GM21390 (cell line): ENCODE measurements around the gene TMEM161A.
"Not testable (repeated sequence)": the region's sequence is repeated elsewhere in the genome, so short reads cannot be mapped to it uniquely, and the experiment has no call there.

ENCODE experiments used
- ATAC-seq: cut with Tn5 transposase; IDR thresholded peaks from one replicate; pipeline ENCODE4 v1.9.1; 2021; ENCODE audit not compliant: unreplicated experiment

Gene TMEM161A

DNA sequence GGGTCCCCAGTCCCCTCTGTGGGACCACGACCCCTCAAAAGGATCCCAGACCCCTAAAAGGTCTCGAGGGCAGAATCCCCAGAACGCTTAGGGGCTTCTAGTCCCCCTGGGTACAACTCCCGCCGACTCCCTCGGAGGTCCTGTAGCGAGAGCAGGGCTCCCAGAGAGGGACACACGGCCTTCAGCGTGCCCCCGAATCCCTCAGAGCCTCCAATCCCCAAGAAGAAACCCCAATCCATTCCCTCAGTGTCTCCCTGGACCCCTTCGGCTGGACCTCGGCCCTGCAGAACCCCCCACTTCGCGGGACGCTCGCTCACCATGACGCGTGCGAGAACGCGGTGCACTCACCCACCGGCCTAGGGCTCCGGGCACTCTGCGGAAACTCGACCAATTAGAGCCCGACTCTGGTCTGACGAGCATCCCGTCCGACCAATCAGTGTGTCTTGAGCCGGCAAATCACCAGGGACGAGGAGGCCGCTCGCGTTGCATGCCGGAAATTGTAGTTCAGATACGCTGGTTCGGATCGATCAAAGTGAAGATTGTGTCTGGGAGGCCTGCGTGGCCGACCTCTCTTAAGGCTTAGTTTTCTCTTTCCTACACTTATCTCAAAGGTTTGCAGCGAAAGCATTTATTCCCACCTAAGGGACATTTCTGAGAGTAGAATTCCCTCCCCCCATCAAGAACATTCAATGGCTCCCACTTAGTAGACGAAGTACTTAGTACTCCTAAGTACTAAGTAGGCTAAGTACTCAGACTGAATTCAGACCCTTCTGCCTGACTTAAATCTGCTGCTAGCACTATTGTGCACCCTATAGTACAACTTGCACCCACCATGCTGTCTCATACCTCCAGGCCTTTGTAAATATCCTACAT, at the start of gene TMEM161A:
TSS of gene TMEM161A (minus strand) at position 370 of the 873 bp plus-strand sequence. CDS start at position 320, 50 bp downstream.
- ATAC-seq: peak; percentile 97

DNA sequence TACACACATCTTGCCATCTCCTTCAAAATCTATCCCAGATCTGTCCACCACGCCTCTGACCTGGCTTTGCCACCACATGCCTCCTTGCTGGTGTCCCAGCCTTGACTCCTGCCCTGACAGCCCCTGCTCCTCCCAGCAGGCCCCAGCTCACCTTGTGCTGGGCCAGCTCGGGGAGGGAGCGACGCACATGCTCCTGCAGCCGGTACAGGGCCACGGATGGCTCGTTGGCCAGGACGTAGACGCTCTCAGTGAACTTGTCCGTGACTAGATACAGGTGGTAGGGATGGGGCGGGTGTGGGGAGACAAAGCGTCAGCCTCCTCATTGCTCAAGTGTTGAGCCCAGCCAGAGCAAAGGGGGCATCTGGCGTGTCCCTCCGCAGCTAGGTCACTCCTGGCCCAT, 48.5 kb upstream of the TMEM161A start:
- no peak for ATAC-seq

DNA sequence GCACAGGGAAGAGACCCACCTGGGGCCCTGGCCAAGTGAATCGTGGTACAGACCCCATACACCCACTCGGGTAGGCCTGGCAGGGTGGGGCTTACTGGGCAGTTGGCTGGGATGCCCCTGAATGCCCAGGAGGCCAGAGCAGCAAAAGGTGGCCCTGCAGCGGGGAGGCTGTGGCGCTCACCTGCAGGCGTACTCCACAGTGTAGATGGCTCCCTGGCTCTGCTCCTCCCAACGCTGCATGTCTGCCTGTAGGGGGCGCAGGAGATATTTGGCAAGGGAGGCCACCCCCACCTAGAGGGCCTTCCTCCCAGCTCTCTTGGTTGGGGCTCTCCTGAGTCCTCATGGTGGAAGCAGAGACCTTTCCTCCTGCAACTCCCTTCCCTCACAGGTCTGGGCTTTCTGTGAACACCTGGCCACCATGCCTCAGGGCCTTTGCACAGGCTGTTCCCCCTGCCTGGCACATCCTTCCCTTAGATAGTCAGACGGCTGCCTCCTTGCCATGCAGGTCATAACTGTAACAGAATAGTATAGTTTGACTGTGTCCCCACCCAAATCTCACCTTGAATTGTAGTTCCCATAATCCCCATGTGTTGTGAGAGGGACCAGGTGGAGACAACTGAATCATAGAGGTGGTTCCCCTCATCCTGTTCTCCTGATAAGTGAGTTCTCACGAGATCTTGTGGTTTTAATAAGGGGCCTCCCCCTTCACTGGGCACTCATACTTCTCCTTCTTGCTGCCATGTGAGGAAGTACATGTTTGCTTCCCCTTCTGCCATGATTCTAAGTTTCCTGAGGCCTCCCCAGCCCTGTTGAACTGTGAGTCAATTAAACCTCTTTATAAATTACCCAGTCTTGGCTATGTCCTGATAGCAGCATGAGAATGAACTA, 47.8 kb upstream of the TMEM161A start:
- ATAC-seq: no peak

DNA sequence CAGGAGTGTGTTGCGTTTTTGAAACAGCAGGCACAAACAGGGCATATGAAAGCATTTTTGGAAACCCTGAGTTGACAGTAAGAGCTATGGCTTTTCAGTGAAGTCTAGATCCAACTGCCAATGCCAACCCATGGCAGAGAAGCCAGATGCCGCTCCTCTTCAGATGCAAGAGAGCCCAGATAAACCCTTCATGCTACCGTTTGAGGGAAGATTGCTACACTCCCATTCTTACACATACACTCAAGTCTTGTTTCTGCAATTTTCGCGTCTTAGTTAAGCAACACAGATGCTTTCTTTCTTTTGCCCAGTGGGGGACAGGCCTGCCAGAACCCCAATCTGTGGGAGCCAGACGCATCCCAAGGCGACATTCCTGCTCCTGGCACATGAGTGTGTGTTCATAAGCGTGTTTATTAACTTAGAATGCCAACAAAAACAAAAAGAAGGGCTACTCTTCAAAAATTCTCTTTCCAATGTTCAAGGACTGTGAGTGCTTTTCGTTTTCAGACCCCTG, 43.3 kb upstream of the TMEM161A start:
- no peak for ATAC-seq

DNA sequence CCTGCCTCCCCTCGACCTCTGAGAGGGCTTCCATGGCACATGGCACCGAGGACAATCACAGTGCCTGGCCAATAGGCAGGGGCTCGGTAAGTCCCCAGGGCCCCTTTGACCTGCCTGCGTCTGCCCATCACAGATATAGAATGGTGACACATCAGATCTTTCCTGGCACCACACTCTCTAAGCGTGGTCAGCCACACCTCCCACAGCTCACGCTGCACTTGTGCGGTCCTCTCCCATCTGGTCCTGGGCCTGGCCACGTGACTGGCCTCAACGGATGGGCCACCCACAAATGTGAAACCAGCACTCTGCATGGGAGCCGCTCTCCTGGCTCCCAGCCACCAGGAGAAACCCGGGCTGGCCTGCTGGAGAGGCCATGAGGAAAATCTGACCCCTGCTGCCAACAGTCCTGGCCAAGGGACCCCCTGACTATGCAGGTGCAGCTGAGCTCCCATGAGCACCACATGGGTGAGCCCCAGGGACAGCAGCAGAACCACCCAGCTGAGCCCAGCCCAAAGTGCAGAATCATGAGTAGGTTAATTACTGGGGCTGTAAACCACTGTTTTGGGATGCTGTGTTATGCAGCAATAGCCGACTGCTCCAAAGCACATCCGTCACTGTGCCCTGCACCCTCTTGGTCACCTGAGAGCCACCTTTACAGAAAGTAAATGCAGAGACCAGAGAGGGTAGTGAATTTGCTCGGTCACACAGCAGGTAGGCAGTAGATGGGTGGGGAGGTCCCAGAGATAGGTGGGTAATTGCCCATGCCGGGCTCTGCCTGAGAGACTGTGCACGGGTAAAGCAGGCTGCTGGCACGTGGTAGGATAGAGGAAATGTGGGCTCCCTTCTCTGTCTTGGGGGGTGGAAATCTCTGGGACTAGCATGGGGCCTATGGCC, 41.5 kb upstream of the TMEM161A start:
- ATAC-seq: no peak

DNA sequence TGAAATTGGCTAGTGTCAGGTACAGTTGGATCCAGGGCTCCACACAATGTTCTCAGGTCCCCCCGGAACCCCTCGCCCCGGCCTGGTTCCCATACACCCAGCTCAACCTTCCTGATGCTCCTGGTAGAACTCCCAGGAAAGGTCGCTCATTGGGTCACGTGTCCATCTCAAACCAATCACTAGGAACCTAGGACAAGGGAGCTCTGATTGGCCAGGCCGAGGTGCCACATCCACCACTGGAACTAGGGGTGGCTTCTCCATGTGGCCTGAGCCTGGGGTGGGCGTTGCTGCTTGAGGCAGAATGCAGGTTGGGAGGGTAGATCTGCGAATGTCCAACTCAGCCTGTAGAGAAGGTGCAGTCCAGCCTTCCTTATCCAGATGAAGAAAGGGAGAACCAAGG, 38.7 kb upstream of the TMEM161A start:
- ATAC-seq: no peak

DNA sequence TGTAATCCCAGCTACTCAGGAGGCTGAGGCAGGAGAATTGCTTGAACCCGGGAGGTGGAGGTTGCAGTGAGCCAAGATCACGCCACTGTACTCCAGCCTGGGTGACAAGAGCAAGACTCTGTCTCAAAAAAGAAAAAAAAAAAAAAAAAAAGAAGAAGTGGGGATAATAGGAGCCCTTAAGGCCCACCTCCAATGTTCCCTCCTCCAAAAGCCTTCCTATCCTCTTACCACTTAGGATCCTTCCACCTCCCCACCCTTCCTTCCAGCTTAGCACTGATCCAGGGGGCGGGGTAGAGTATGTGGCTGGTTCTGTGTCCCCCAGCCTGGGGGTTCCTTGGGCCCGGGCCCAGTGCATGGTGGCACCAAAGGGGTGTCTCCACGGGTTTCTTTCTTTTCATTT, 35.0 kb upstream of the TMEM161A start:
- ATAC-seq: not testable (repeated sequence)

DNA sequence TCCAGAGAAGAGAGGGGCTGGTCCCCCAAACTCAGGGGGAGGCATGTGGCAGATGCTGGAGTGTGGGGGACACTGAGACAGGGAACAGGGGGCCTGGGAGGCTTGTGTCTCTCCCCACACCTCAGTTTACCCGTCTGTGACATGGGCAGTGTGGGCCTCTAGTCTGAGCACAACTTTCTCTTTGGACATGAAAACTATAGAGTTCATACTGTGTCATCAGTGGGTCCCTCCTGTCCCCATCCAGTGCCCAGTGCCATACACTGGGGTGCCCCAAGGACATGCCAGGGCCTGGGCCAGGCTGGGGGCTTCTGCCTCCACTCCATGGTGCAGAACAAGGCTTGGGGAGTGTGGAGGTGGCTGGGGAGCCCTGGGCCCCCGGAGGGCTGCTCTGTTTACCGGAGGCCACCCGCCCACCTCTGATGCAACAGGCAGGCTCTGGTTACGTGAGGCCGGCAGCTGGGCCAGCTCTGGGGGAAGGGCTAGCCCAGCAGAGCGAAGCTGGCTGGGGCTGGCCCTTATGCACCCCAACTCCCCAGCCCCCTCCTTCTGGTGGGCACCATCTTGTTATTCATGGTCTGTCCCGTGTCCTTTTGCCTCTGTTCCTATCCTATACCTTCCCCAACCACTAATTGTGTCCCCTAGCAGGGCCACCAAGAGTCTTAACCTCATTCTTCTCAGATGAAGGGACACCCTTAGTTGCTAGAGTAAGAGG, 33.7 kb upstream of the TMEM161A start:
- ATAC-seq: no peak

DNA sequence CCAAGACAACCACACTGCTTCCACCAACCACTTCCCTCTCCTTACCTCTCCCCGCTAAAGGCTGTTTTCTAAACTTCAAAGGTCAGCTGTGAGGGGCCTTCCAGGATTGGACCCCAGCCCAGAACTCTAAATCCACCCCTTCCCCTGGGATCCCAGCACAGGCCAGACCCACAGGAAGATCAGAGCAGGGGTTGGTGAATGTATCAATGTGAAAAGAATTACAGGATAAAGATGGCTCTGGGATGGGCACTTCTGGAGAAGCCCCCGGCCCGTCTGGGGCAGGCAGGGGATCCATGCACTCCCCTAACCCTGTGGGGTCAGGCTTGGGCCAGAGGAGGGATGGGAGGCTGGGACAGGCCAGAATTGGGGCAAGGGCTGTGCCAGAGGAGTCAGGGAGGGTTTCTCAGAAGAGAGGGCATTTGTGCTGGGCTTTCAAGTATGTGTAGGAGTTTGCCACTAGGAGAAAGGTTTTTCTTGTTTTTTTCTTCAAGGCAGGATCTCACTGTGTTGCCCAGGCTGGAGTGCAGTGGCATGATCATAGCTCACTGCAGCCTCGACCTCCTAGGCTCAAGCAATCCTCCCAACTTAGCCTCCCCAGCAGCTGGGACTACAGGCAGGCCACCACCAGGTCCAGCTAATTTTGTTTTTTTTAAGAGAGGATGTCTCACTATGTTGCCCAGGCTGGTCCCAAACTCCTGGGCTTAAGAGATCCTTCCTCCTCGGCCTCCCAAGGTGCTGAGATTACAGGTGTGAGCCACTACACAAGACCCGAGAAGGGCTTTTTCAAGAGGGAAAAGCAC, 32.8 kb upstream of the TMEM161A start:
- ATAC-seq: no peak

DNA sequence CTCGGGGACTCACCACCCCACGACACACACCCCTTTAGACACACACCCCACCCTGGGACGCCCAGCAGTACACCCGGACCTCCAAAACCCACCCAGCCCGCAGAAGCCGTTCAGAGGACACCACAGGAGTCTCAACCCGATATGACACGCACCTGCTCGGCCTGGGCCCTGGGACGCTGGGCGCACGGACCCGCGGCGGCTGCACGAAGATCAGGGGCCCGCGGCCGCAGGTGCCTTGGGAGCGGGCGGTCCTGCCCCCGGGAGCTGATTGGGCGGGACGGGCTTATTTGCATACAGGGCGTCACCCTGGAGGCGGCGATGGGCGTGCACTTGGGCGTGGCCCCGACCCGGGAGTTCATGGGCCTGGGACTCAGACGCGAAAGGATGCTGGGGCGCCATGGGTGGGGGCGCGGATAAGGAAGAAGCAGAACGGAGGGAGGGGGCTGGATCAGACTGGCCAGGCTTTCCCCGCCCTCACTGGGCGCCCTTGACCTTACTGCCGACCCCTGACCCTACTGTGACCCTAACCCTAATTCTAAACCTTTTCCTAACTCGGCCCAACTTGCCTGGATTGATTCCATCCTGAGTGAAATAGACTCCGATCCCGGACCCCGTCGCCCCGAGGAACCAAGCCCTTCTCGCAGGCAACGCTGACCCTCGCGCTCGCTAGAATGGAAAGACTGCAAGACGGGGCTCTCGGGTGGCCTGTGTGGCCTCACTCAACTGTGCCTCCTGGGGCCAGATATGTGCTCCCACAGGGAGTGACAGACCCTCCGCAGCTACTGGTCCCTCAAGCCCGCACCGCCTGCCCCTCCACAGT, 32.0 kb upstream of the TMEM161A start, which contains the start of gene MEF2B:
TSS of gene MEF2B (minus strand) at position 211 of the 820 bp plus-strand sequence. CDS start 19,528 bp downstream, outside the sequence.
- ATAC-seq: peak; percentile 85

DNA sequence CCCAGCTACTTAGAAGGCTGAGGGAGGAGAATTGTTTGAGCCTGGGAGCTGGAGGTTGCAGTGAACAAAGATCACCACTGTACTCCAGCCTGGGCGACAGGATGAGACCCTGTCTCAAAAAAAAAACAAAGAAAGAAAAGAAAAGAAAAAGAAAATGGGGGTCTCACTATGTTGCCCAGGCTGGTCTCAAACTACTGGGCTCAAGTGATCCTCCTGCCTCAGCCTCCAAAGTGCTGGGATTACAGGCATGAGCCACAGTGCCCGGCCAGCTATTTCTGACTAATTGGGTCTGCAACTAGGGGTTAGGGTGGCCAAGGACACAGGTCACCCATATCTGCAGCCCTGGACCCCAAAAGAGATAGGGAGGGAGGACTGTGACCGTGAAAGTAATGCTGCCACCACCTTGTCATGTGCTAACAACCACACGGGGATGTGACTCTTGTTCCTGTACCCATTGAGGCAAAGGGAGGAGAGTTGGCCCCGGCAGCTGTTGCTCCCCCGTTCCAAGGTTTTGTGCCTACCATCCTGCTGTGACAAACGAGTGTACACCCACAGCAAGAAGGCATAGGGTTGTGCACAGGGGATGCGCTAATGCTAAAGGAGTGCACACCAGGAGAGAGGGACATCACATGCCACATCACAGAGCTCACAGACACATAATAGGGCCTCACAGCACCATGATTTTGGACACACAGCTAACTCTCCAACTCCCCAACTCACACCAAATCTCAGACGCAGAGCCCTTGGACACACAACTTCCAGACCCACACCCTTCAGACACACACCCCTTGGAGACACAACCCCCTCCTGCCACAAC, 31.2 kb upstream of the TMEM161A start:
- peak; percentile 3 for ATAC-seq

DNA sequence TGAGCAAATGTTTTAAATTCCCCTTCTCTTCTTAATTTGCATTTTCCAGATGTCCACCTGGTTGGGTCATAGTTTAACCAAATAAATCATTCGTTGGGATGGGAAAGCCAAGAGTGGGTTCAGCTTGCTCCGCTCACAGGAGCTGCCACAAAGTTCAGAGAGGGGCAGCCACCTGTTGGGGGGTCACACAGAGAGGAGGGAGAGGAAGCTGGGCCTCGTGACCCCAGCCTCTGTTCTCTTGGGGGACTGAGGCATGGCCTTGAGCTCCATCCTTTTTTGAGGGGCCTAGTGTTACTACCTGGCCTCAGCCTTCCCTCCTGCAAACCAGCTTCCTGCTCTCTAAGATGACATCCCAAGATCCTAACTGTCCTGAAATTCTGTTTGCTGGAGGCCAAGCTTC, 29.3 kb upstream of the TMEM161A start:
- ATAC-seq: no peak

DNA sequence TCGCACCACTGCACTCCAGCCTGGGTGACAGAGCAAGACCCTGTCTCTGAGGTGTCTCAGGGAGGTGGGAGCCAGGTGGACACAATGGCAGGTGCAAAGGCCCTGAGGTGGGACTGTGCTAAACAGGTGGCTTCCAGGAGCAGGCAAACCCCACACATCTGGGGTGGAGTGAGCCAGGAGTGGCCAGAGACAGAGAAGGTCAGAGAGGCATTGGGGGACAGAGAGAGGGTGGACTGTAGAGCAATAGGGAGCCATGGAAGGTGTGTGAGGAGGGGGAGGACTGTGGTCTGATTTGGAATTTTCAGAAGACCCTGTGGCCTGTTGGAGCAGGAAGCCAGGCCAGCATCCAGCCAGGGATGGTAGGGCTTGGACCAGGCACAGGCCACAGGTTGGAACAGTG, 27.1 kb upstream of the TMEM161A start:
- ATAC-seq: no peak

DNA sequence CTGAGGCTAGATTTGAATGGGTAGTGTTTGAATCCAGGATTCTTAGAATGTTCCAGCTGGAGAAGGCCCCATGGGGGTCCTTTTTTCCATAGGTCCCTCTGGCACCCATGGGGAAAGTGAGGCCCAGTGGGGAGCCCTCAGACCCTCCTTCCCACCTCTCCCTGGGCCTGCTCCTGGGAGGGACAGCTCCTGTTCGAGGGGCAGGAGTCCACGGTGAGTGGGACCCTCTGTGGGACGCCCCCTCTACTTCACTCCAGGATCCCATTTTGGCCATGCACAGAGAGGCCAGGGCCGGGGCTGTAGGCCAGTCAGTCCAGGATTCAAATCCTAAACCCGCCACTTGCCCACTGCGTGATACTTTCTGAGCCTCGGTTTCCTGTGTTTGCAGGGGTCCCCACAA, 24.2 kb upstream of the TMEM161A start:
- ATAC-seq: no peak

DNA sequence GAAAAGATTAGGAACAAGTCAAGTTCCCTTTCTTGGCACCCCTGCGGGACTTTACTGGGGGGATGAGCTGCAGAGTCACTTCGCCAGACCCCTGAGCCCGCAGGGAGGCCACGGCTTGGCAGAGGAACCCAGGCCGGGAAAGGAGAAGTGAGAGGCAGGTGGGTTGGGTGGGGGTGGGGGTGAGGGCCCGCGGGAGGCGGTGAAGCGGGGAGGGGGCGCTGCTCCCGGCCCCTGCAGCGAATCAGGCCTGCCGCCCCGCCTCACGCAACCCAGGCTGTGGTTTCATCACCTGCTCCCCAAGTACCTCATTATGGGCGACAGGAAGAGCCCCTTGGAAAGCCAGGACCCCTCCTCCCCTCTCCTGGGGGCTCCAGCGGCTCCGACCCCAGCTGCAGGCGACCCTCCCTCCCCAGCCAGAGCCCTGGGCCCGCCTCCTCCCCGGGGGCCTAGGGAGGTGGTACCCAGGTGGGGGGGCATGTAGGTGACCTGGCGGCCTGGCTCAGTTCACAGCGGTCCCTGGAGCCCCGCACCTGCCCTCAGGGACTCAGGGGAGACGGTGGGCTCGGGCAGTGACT, 22.3 kb upstream of the TMEM161A start:
- ATAC-seq: no peak

DNA sequence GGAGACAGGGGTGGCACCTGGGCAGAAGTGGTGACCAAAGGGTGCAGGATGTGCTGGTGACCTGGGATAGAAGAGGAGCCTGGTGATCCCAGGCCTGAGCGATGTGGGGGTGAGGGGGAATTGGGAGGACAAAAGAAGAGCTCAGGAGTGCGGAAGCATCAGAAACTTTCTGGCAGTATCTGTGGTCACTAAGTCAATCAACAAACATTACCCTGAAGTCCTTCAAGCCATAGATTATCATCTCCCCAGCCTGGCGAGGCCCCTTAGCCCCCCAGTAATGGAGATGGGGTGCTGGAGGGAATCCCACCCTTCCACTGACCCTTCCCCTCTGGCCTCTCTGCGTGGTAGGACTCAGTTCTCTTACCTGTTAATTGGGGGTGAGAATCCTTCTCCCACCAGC, 21.3 kb upstream of the TMEM161A start:
- ATAC-seq: no peak

DNA sequence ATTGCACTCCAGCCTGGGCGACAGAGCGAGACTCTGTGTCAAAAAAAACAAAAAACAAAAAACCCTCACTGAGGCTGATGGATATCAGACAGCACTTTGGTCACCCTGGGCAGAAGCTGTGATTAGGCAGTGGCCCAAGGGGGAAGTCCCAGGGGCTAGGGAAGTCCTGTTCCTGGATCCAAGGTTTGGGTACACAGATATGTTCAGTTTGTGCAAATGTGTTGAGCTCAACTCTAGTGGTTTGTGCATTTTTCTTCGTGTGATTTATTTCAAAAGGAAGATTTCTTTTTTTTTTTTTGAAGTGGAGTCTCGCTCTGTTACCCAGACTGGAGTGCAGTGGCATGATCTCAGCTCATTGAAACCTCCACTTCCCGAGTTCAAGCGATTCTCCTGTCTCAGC, 19.5 kb upstream of the TMEM161A start:
- no peak for ATAC-seq
